K562 (cell line): ENCODE results near the gene METTL2A. TPM values are rescaled to one million over a fixed set of nuclear protein-coding genes. Genes with fewer than 3 reads are reported as not detected.
"Not testable (repeated sequence)": the region's sequence is repeated elsewhere in the genome, so short reads cannot be mapped to it uniquely, and the experiment has no call there.

ENCODE experiments used
- ATAC-seq: fragments of 200-7000 bp; cut with Tn5 transposase; 3 replicates; pipeline ENCODE4 v1.9.1; 2020; ENCODE audit warnings: moderate library complexity
- BruUV-seq: library from RNA; stranded (reverse); fragments of 400-500 nt; replicated peaks from 2 replicates; lab custom pipeline; 2021; lab: Mats Ljungman, UMichigan
- CTCF ChIA-PET: fragments of 300-600 bp; formaldehyde crosslinking; extraction: SDS; loops from one replicate; lab custom pipeline; 2021; ENCODE audit warnings: low intra/inter-chr PET ratio; lab: Yijun Ruan, JAX
- POLR2A ChIA-PET: fragments of 300-600, 350-650 bp; sonication (Branson Sonifier 250); formaldehyde crosslinking; extraction: SDS; loops from one replicate; lab custom pipeline; 2021; ENCODE audit warnings: antibody characterized with exemption, inconsistent platforms; lab: Yijun Ruan, JAX
- DNase-seq, 4 experiments: peaks; one replicate each; pipeline versions ENCODE4 v3.0.0 to v3.0.0-alpha.2; 2011 to 2018; ENCODE audit warnings: low spot score in 3 of 4, mixed read lengths in 3 of 4; ENCODE audit errors: extremely low read depth in 1 of 4
- FAIRE-seq: peaks from 2 replicates; lab custom pipeline; 2011; peaks lifted over from hg19 to GRCh38; lab: Jason Lieb, UNC
- H2AFZ ChIP-seq: 2 replicates; pipeline ENCODE4 v1.6.0; 2011; ENCODE audit warnings: low read depth, low read length, control low read depth, inconsistent platforms
- H3K27ac ChIP-seq: fragments of 200-600 bp; 3 replicates; pipeline ENCODE4 v1.8.0; 2011; ENCODE audit warnings: low read depth, mild to moderate bottlenecking, control low read depth, inconsistent platforms, low read length, moderate library complexity, mixed read lengths; ENCODE audit errors: extremely low read depth
- H3K27me3 ChIP-seq, 2 experiments: fragments of 300-600 bp in 1 of 2; 2 replicates in 1 of 2; 3 replicates in 1 of 2; pipeline versions ENCODE4 v1.6.0 to v1.8.0; 2011; ENCODE audit warnings: inconsistent platforms in 2 of 2, low read length in 2 of 2, mild to moderate bottlenecking in 1 of 2, mixed read lengths in 1 of 2, moderate library complexity in 1 of 2; ENCODE audit not compliant: control insufficient read depth in 2 of 2, insufficient read depth in 2 of 2
- H3K36me3 ChIP-seq: fragments of 300-600 bp; 3 replicates; pipeline ENCODE4 v1.8.0; 2011; ENCODE audit warnings: mild to moderate bottlenecking, low read length, inconsistent platforms; ENCODE audit not compliant: control insufficient read depth, insufficient read depth
- H3K4me1 ChIP-seq, 2 experiments: fragments of 200-600 bp in 1 of 2; replicated peaks in 1 of 2; 2 replicates in 1 of 2; 3 replicates in 1 of 2; pipeline versions ENCODE4 v1.5.1 to v1.8.0; 2011; ENCODE audit warnings: inconsistent platforms in 2 of 2, low read length in 2 of 2, mild to moderate bottlenecking in 1 of 2, mixed read lengths in 1 of 2, moderate library complexity in 1 of 2; ENCODE audit not compliant: control insufficient read depth in 2 of 2, insufficient read depth in 2 of 2
- H3K4me2 ChIP-seq: 2 replicates; pipeline ENCODE4 v1.6.1; 2011; ENCODE audit warnings: low read length, control low read depth, inconsistent platforms, mixed read lengths; ENCODE audit not compliant: insufficient read depth
- H3K4me3 ChIP-seq: fragments of 200-600 bp; sonication (generic), shearing (Covaris generic); 2 replicates; pipeline ENCODE4 v1.5.1; 2016; ENCODE audit warnings: control low read depth, inconsistent platforms
- H3K79me2 ChIP-seq: fragments of 200-600 bp; 3 replicates; pipeline ENCODE4 v1.8.0; 2011; ENCODE audit warnings: low read length, inconsistent platforms; ENCODE audit not compliant: control insufficient read depth, insufficient read depth
- H3K9ac ChIP-seq, 2 experiments: 2 replicates each; pipeline versions ENCODE4 v1.6.0 to v1.6.1; 2011; ENCODE audit warnings: low read depth in 2 of 2, low read length in 2 of 2, control low read depth in 1 of 2, inconsistent platforms in 1 of 2, mild to moderate bottlenecking in 1 of 2, mixed read lengths in 1 of 2; ENCODE audit not compliant: insufficient read depth in 1 of 2
- H3K9me1 ChIP-seq: one replicate; pipeline ENCODE4 v1.6.0; 2011; ENCODE audit warnings: inconsistent platforms, mild to moderate bottlenecking, low read length, moderate library complexity; ENCODE audit not compliant: control insufficient read depth, insufficient read depth
- H3K9me3 ChIP-seq: replicated peaks from 2 replicates; pipeline ENCODE4 v1.5.1; 2011; ENCODE audit warnings: low read depth, low read length, inconsistent platforms; ENCODE audit not compliant: control insufficient read depth, insufficient read depth
- H4K20me1 ChIP-seq: replicated peaks from 2 replicates; pipeline ENCODE4 v1.6.1; 2011; ENCODE audit warnings: low read length, inconsistent platforms, mixed read lengths; ENCODE audit not compliant: control insufficient read depth, insufficient read depth
- WGBS: fragments of 100-300 bp; shearing (Covaris generic); methylation state at CpG from one replicate; pipeline ENCODE4 v1.1.6; 2016; ENCODE audit warnings: low coverage, mixed read lengths; ENCODE audit not compliant: insufficient coverage; ENCODE audit errors: missing lambda C conversion rate; 5-methylcytosine and 5-hydroxymethylcytosine counted together
- in situ Hi-C: fragments of 300-500 bp; cut with MboI; formaldehyde crosslinking; loops from 4 replicates; pipeline ENCODE4 v1.15.0; 2018; ENCODE audit warnings: inconsistent platforms, mixed read lengths
- intact Hi-C: fragments of 100-400 bp; cut with micrococcal nuclease; formaldehyde crosslinking; loops from 2 replicates; pipeline ENCODE4 v1.14.2; 2022
- polyA plus RNA-seq, 8 experiments: library from polyadenylated mRNA; depleted of rRNA in 4 of 8; stranded (reverse) in 5 of 8; unstranded in 3 of 8; fragments of >200 nt; fragmentation: Nextera tagmentation in 2 of 8; fragmentation: Illumina TruSeq in 1 of 8; extraction: Ambion mirVana in 2 of 8; extraction: Trizol in 1 of 8; gene quantifications; 2 replicates each; pipeline versions ENCODE4 v1.2.1 to v1.2.3, GENCODE V29; 2011 to 2014; ENCODE audit warnings: inconsistent platforms in 1 of 8, missing spikeins in 1 of 8
- total RNA-seq, 7 experiments: library from RNA; depleted of rRNA in 6 of 7; stranded (reverse); fragments of >200 nt in 6 of 7; fragmentation: Illumina TruSeq in 2 of 7; extraction: Trizol in 2 of 7; gene quantifications; 2 replicates each; pipeline versions ENCODE4 v1.2.1 to v1.2.3, GENCODE V29; 2011 to 2021; ENCODE audit warnings: low replicate concordance in 1 of 7

METTL2A gene
- total and polyA plus RNA-seq, 9 of the 15 experiments (the other 6 are each of a cell fraction or from before 2014, with no cell fraction given), result 21.0 to 52.5 (median 33.2) TPM

GRCh38 chr17:62490990-62491389 is 67.3 kb downstream of the METTL2A start:
- H3K27me3 ChIP-seq, H3K27ac ChIP-seq, H3K9me1 ChIP-seq, H3K4me1 ChIP-seq, H3K4me2 ChIP-seq, in situ Hi-C loops, FAIRE-seq, H4K20me1 ChIP-seq, DNase-seq, H3K9ac ChIP-seq, H2AFZ ChIP-seq, intact Hi-C loops, ATAC-seq, CTCF ChIA-PET, BruUV-seq, H3K4me3 ChIP-seq, H3K9me3 ChIP-seq: not testable (repeated sequence)
- POLR2A ChIA-PET, result interaction anchor here (1.0 kb wide), 1 partner anchor 9 kb away, joined by 4 read pairs; no protein-coding TSS in a partner anchor
- Histone ChIP-seq H3K79me2 (peaks cover 71% of the 10 kb centered on the region), H3K36me3 (peaks cover 12% of the 10 kb centered on the region; the same call in 1 of the 3 replicates)
- WGBS, result 67% methylated on average over 1 of the region's 1 CpG

- ATAC-seq, H3K4me3 ChIP-seq, DNase-seq, BruUV-seq, H3K4me2 ChIP-seq, H3K27ac ChIP-seq, H3K9ac ChIP-seq, H3K9me1 ChIP-seq, H3K36me3 ChIP-seq, H4K20me1 ChIP-seq, H3K4me1 ChIP-seq, CTCF ChIA-PET, in situ Hi-C loops, H3K9me3 ChIP-seq, FAIRE-seq, intact Hi-C loops, H2AFZ ChIP-seq, POLR2A ChIA-PET, H3K27me3 ChIP-seq: not testable (repeated sequence)
- peaks cover 66% of the 10 kb centered on the region for H3K79me2 ChIP-seq
- 77% methylated on average over 5 of the region's 5 CpGs for WGBS
Measured at GRCh38 chr17:62493049-62493655, 69.5 kb downstream of the METTL2A start.

- CTCF ChIA-PET, H3K27ac ChIP-seq, H3K9me1 ChIP-seq, H3K4me2 ChIP-seq, FAIRE-seq, H3K9ac ChIP-seq, in situ Hi-C loops, H3K27me3 ChIP-seq, intact Hi-C loops, H3K4me3 ChIP-seq, H4K20me1 ChIP-seq, H2AFZ ChIP-seq, BruUV-seq, H3K36me3 ChIP-seq, H3K9me3 ChIP-seq, POLR2A ChIA-PET, DNase-seq, ATAC-seq, H3K4me1 ChIP-seq: not testable (repeated sequence)
- peaks cover 62% of the 10 kb centered on the region for H3K79me2 ChIP-seq
- WGBS, result 87% methylated on average over 7 of the region's 7 CpGs
Measured at GRCh38 chr17:62494073-62494472, 70.4 kb downstream of the METTL2A start.

- intact Hi-C loops, H3K4me3 ChIP-seq, H3K9me3 ChIP-seq, FAIRE-seq, DNase-seq, H3K27me3 ChIP-seq, CTCF ChIA-PET, H4K20me1 ChIP-seq, POLR2A ChIA-PET, H3K4me1 ChIP-seq, ATAC-seq, H3K9me1 ChIP-seq, BruUV-seq, in situ Hi-C loops, H3K36me3 ChIP-seq, H3K4me2 ChIP-seq, H2AFZ ChIP-seq, H3K27ac ChIP-seq, H3K9ac ChIP-seq: not testable (repeated sequence)
- H3K79me2 ChIP-seq, result peaks cover 55% of the 10 kb centered on the region
- WGBS, result 93% methylated on average over 2 of the region's 4 CpGs
Measured at GRCh38 chr17:62496344-62496743, 72.6 kb downstream of the METTL2A start.
